BJ (cell line): Measurements from ENCODE around the gene NKAIN2. TPM values are rescaled to one million over a fixed set of nuclear protein-coding genes. Genes with fewer than 3 reads are reported as not detected.

Experiments used
- CTCF ChIA-PET: fragments of 350-600 bp; formaldehyde crosslinking; extraction: SDS; loops from one replicate; lab custom pipeline; 2021; ENCODE audit warnings: antibody characterized with exemption, inconsistent platforms; lab: Yijun Ruan, JAX
- POLR2A ChIA-PET: fragments of 300-600 bp; sonication (Branson Sonifier 250); formaldehyde crosslinking; extraction: SDS; loops from one replicate; lab custom pipeline; 2021; ENCODE audit warnings: antibody characterized with exemption; lab: Charles Lee
- DNase-seq: peaks from one replicate; pipeline ENCODE4 v3.0.0-alpha.2; 2011; ENCODE audit warnings: low read depth
- H3K27me3 ChIP-seq: 2 replicates; pipeline ENCODE4 v1.6.0; 2011; ENCODE audit warnings: low read length; ENCODE audit not compliant: control insufficient read depth, insufficient read depth
- H3K36me3 ChIP-seq: 2 replicates; pipeline ENCODE4 v1.5.1; 2011; ENCODE audit warnings: low read length; ENCODE audit not compliant: control insufficient read depth, insufficient read depth
- H3K4me3 ChIP-seq: 2 replicates; pipeline ENCODE4 v1.5.1; 2011; ENCODE audit warnings: low read depth, mild to moderate bottlenecking, control low read depth, low read length
- polyA plus RNA-seq: library from polyadenylated mRNA; depleted of rRNA; stranded (reverse); fragments of >200 nt; gene quantifications from 2 replicates; pipeline ENCODE4 v1.2.3, GENCODE V29; 2011
- TF ChIP-seq, protein P1 (sequence below): IDR thresholded peaks from 2 replicates; pipeline ENCODE4 v1.5.1; 2011; ENCODE audit warnings: low read depth, mild to moderate bottlenecking, control low read depth, inconsistent platforms, low read length, moderate library complexity; ENCODE audit not compliant: insufficient read depth

Gene NKAIN2
- polyA plus RNA-seq, 1 experiment, result not detected

DNA sequence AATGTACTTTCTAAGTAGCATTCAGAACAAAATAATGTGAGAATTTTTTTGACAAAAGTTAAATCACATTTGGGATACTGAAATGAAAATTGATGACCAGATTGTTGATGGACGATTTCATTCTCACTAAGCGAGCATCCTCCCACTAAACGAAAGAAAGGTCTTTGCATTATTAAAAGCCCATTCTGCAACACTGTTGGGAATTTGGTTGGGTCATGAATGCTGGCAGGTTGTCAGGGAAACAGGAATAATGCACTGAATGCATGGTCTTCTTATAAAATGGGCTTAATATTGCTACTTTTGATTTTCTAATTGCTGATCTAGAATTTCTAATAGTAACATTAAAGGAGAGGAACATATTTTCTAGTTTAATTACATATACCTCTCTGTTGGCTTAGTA, 229.8 kb downstream of the NKAIN2 start:
- POLR2A ChIA-PET, result no interaction called here
- H3K4me3 ChIP-seq, result no peak overlapping the region
- TF ChIP-seq, protein P1, sequence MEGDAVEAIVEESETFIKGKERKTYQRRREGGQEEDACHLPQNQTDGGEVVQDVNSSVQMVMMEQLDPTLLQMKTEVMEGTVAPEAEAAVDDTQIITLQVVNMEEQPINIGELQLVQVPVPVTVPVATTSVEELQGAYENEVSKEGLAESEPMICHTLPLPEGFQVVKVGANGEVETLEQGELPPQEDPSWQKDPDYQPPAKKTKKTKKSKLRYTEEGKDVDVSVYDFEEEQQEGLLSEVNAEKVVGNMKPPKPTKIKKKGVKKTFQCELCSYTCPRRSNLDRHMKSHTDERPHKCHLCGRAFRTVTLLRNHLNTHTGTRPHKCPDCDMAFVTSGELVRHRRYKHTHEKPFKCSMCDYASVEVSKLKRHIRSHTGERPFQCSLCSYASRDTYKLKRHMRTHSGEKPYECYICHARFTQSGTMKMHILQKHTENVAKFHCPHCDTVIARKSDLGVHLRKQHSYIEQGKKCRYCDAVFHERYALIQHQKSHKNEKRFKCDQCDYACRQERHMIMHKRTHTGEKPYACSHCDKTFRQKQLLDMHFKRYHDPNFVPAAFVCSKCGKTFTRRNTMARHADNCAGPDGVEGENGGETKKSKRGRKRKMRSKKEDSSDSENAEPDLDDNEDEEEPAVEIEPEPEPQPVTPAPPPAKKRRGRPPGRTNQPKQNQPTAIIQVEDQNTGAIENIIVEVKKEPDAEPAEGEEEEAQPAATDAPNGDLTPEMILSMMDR, result no peak
- H3K36me3 ChIP-seq, result no peaks in the 10 kb centered on the region
- CTCF ChIA-PET, result no interaction called here
- DNase-seq, result no peak
- no peaks in the 10 kb centered on the region for H3K27me3 ChIP-seq

DNA sequence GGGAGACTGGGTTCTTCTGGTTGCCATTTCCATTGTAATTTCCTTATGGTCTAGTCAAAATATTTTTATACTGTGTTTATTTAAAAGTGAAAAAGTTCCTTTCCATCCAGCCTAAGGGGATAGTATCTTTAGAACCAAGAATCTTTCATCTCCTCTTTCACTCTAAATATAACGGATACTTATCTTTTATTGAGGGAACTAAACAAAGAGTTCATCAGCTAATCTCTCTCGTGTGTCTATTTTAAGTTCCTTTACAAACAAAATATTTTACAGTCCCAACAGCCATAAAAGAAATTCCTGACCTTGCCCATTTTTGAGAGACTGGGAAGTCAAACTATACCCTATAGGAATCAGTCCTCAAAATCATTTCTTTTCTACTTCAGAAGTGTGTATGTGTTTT, 232.7 kb downstream of the NKAIN2 start:
- ChIA-PET POLR2A (no interaction called here), CTCF (no interaction called here)
- TF ChIP-seq, protein P1, result no peak
- no peak for DNase-seq
- Histone ChIP-seq H3K4me3 (no peak overlapping the region), H3K36me3 (no peaks in the 10 kb centered on the region), H3K27me3 (no peaks in the 10 kb centered on the region)

DNA sequence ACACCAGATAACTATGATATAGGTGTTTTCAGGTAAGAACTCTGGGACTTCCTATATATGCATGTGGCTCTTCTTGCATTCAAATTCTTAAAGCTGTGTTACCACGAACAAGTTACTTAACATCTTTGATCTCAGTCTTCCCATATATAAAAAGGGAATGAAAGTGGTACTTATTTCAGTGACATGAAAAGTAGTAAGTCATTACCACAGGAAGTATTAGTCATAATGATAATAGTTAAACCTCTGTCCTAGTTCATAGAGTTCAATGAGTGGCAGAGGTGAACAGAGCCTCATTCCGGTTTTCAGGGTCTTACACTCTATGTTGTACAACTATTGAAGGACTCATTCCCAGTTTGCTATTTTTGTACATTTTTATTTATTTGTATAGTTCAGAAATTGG, 237.0 kb downstream of the NKAIN2 start:
- CTCF ChIA-PET, result interaction anchor here (0.6 kb wide), 1 partner anchor 100 kb away, joined by 3 read pairs; no protein-coding TSS in a partner anchor
- no peak overlapping the region for H3K4me3 ChIP-seq
- no peaks in the 10 kb centered on the region for H3K36me3 ChIP-seq
- TF ChIP-seq, protein P1, result no peak
- no peaks in the 10 kb centered on the region for H3K27me3 ChIP-seq
- POLR2A ChIA-PET, result no interaction called here
- no peak for DNase-seq

DNA sequence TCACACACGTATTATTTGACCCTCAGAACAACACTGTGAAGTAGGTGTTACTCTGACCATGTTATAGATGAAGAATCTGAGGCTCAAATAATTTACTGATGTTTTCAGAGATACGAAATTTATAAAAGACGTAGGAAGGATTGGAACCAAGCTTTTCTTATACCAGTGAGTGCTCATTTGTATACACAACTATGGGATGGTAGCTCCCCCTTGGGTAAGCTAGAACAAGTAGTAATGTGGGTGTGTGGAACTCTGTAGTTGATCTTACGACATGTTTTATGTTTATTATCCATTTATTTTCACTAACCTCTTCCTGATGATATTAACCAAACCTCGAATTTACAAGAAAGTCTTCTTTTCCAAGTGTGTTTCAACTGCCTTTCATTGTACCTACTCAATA, 248.5 kb downstream of the NKAIN2 start:
- ChIA-PET POLR2A (no interaction called here), CTCF (no interaction called here)
- Histone ChIP-seq H3K4me3 (no peak overlapping the region), H3K36me3 (no peaks in the 10 kb centered on the region), H3K27me3 (no peaks in the 10 kb centered on the region)
- no peak for DNase-seq
- TF ChIP-seq, protein P1, result no peak

DNA sequence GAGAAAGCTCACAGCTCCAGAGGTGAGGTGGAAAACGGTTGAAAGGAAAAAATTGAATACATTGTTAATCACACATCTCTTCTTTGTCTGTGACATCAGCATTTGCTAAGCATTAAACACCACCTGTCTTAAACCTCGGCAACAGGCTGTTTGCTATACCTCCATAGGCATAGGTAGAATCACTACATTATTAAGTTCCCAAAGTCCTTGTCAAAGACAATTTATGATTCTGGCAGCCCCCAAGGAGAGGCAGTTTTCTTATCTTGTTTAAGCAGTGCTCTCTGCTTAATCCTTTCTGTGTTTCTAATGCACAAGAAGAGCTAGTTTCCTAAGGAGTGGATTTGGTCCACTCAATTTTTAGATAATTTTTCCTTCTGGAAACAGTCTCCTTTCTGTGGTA, 249.7 kb downstream of the NKAIN2 start:
- no peak overlapping the region for H3K4me3 ChIP-seq
- CTCF ChIA-PET, result no interaction called here
- no peak for DNase-seq
- POLR2A ChIA-PET, result no interaction called here
- no peaks in the 10 kb centered on the region for H3K36me3 ChIP-seq
- TF ChIP-seq, protein P1, result no peak
- H3K27me3 ChIP-seq, result no peaks in the 10 kb centered on the region
